GM19238 (cell line): ENCODE data around the gene MON1B.
"Not testable (repeated sequence)": the region's sequence is repeated elsewhere in the genome, so short reads cannot be mapped to it uniquely, and the experiment has no call there.

ENCODE experiments used
- DNase-seq: peaks from one replicate; pipeline ENCODE4 v3.0.0; 2011; ENCODE audit warnings: low spot score; ENCODE audit not compliant: insufficient read length

Gene MON1B

GRCh38 chr16:77190478-77191258, at the start of gene MON1B:
TSS of gene MON1B (plus strand) at chr16:77191190. CDS start at chr16:77191486, 296 bp downstream.
- peak; percentile 95 for DNase-seq

GRCh38 chr16:77143364-77143763, 47.6 kb upstream of the MON1B start:
- DNase-seq: no peak

GRCh38 chr16:77148121-77148520, 42.9 kb upstream of the MON1B start:
- DNase-seq: no peak

GRCh38 chr16:77157346-77158058, 33.5 kb upstream of the MON1B start:
- no peak for DNase-seq

GRCh38 chr16:77158293-77158692, 32.7 kb upstream of the MON1B start:
- no peak for DNase-seq

GRCh38 chr16:77165006-77165405, 26.0 kb upstream of the MON1B start:
- DNase-seq: no peak

- not testable (repeated sequence) for DNase-seq
These were observed 25.3 kb upstream of the MON1B start for GRCh38 chr16:77165536-77166236.

GRCh38 chr16:77166726-77167125, 24.3 kb upstream of the MON1B start:
- DNase-seq: no peak

GRCh38 chr16:77168901-77169300, 22.1 kb upstream of the MON1B start:
- DNase-seq: no peak

- DNase-seq: peak; percentile 10
These were observed 21.2 kb upstream of the MON1B start for GRCh38 chr16:77169650-77170236.

GRCh38 chr16:77170805-77171204, 20.2 kb upstream of the MON1B start:
- no peak for DNase-seq

- peak; percentile 22 for DNase-seq
These were observed 19.0 kb upstream of the MON1B start for GRCh38 chr16:77171745-77172635.

- no peak for DNase-seq
These were observed 18.0 kb upstream of the MON1B start for GRCh38 chr16:77172951-77173350.

- DNase-seq: no peak
These were observed 7.9 kb upstream of the MON1B start for GRCh38 chr16:77183137-77183536.

GRCh38 chr16:77186298-77186697, 4.7 kb upstream of the MON1B start:
- DNase-seq: not testable (repeated sequence)

- DNase-seq: no peak
These were observed 856 bp upstream of the MON1B start for GRCh38 chr16:77190190-77190477.

GRCh38 chr16:77191259-77191969, 424 bp downstream of the MON1B start:
- DNase-seq: peak; percentile 24

GRCh38 chr16:77193377-77193776, 2.4 kb downstream of the MON1B start:
- no peak for DNase-seq

GRCh38 chr16:77194295-77195231, 3.6 kb downstream of the MON1B start:
- DNase-seq: no peak
